GM19035 (cell line): ENCODE measurements around the gene OXSM.
A peak's percentile ranks its signal among the peaks of the same experiment; 100 is the strongest.

Source experiments
- ATAC-seq: cut with Tn5 transposase; IDR thresholded peaks from one replicate; pipeline ENCODE4 v1.9.1; 2021; ENCODE audit not compliant: unreplicated experiment

The OXSM gene

GRCh38 chr3:25803833-25804232 is 13.9 kb downstream of the OXSM start:
- no peak for ATAC-seq

GRCh38 chr3:25804676-25805075 is 14.8 kb downstream of the OXSM start:
- no peak for ATAC-seq

GRCh38 chr3:25812644-25813043 is 22.8 kb downstream of the OXSM start:
- no peak for ATAC-seq

- ATAC-seq: peak; percentile 63
Observed at GRCh38 chr3:25817107-25817506, 27.2 kb downstream of the OXSM start.

GRCh38 chr3:25817638-25818037 is 27.7 kb downstream of the OXSM start:
- no peak for ATAC-seq

GRCh38 chr3:25818335-25818734 is 28.4 kb downstream of the OXSM start:
- peak; percentile 48 for ATAC-seq

- ATAC-seq: no peak
Observed at GRCh38 chr3:25820366-25820765, 30.5 kb downstream of the OXSM start.

GRCh38 chr3:25820816-25821486 is 31.1 kb downstream of the OXSM start:
- ATAC-seq: no peak

GRCh38 chr3:25821746-25822573 is 32.1 kb downstream of the OXSM start:
- ATAC-seq: no peak

- ATAC-seq: no peak
Observed at GRCh38 chr3:25823314-25823713, 33.4 kb downstream of the OXSM start.

- ATAC-seq: no peak
Observed at GRCh38 chr3:25826510-25826909, 36.6 kb downstream of the OXSM start.

- ATAC-seq: no peak
Observed at GRCh38 chr3:25830373-25831280, 40.7 kb downstream of the OXSM start.

GRCh38 chr3:25831578-25831977 is 41.7 kb downstream of the OXSM start:
- ATAC-seq: no peak

GRCh38 chr3:25834346-25834745 is 44.5 kb downstream of the OXSM start:
- peak; percentile 77 for ATAC-seq

- no peak for ATAC-seq
Observed at GRCh38 chr3:25836579-25836978, 46.7 kb downstream of the OXSM start.

GRCh38 chr3:25837038-25837437 is 47.1 kb downstream of the OXSM start:
- no peak for ATAC-seq

- ATAC-seq: no peak
Observed at GRCh38 chr3:25840099-25840498, 50.2 kb downstream of the OXSM start.

GRCh38 chr3:25843332-25843731 is 53.4 kb downstream of the OXSM start:
- ATAC-seq: no peak
